ENCODE measurements around the gene CAMK2N1. TPM values are rescaled to one million over a fixed set of nuclear protein-coding genes. Genes with fewer than 3 reads are reported as not detected.

CAMK2N1 gene
- total RNA-seq, 1 donor from 2014 or later: 42.6 TPM

DNA sequence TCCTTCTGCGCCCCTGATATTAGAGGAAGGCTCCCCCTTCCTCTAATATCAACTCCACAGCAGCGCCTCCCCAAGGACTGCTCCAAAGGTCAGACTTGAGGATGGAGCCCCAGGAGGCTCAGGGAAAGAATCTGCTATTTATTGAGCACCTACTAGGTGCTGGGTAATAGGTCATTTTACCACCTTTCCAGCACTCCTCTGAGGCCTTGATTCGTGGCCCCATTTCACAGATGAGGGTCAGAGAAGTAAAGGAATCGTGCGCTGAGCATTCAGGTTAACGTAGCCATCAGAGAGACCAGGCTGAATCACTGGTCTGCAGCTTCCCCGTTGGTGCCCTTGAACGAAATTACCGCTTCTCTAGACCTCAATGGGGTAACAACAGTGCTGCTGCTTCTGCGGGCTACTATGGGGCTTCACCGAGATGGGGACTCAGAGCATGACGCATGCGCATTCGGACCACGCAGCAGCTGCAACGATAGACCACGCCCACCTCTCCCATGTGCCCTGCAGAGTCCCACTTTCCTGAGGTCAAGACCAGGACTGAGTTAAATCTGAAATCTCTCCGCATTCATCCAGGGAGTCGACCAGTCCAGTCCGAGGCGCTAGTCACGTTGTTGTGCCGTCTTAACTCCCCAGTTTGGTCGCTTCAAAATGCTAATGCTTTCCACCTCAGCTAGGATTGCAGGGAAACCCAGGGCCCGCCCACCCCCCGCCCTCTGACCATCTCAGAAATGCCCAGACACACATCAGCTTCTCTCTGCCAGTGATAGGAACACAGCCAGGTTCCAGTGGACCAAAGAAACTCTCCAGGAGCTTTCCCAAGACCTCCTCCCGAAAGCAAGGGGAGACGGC, 12.9 kb downstream of the CAMK2N1 start:
- Histone ChIP-seq H3K4me3 (ENCODE audit: low read depth, low read length) (no peak overlapping the region), H3K36me3 (ENCODE audit: control insufficient read depth, insufficient read depth, low read length) (no peaks in the 10 kb centered on the region), H3K27me3 (ENCODE audit: control insufficient read depth, insufficient read depth, low read length) (no peaks in the 10 kb centered on the region)
- TF ChIP-seq, protein P1, sequence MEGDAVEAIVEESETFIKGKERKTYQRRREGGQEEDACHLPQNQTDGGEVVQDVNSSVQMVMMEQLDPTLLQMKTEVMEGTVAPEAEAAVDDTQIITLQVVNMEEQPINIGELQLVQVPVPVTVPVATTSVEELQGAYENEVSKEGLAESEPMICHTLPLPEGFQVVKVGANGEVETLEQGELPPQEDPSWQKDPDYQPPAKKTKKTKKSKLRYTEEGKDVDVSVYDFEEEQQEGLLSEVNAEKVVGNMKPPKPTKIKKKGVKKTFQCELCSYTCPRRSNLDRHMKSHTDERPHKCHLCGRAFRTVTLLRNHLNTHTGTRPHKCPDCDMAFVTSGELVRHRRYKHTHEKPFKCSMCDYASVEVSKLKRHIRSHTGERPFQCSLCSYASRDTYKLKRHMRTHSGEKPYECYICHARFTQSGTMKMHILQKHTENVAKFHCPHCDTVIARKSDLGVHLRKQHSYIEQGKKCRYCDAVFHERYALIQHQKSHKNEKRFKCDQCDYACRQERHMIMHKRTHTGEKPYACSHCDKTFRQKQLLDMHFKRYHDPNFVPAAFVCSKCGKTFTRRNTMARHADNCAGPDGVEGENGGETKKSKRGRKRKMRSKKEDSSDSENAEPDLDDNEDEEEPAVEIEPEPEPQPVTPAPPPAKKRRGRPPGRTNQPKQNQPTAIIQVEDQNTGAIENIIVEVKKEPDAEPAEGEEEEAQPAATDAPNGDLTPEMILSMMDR (IDR thresholded peaks at IDR 0.05; ENCODE audit: insufficient read depth, low read length, poor library complexity, severe bottlenecking): no peak
- DNase-seq (ENCODE audit: low read depth): no peak

GRCh38 chr1:20472121-20472520, 13.9 kb downstream of the CAMK2N1 start:
- TF ChIP-seq, protein P1 (IDR thresholded peaks at IDR 0.05; ENCODE audit: insufficient read depth, low read length, poor library complexity, severe bottlenecking): no peak
- Histone ChIP-seq H3K27me3 (ENCODE audit: control insufficient read depth, insufficient read depth, low read length) (no peaks in the 10 kb centered on the region), H3K36me3 (ENCODE audit: control insufficient read depth, insufficient read depth, low read length) (no peaks in the 10 kb centered on the region), H3K4me3 (ENCODE audit: low read depth, low read length) (no peak overlapping the region)
- no peak for DNase-seq (ENCODE audit: low read depth)

DNA sequence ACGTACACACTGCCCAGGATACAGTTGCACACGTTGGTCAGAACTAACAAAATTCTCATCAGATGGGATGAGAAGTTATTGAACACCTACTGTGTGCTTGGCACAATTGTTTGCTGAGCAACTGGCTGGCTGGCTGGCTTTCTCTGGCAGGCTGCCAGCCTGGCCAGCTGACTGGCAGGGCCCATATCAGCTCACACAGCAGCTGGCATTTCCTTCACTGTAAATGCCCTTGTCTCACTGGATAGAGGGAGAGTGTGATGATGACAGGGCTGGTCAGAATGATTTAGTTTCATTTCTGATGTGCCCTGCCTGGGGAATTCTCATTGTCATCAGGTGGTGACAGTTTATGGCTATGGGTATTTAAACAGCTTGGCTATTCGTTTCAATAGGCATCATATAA, 15.8 kb downstream of the CAMK2N1 start:
- TF ChIP-seq, protein P1 (IDR thresholded peaks at IDR 0.05; ENCODE audit: insufficient read depth, low read length, poor library complexity, severe bottlenecking): no peak
- H3K4me3 ChIP-seq (ENCODE audit: low read depth, low read length): no peak overlapping the region
- no peak for DNase-seq (ENCODE audit: low read depth)
- no peaks in the 10 kb centered on the region for H3K36me3 ChIP-seq (ENCODE audit: control insufficient read depth, insufficient read depth, low read length)
- H3K27me3 ChIP-seq (ENCODE audit: control insufficient read depth, insufficient read depth, low read length): peaks cover 2% of the 10 kb centered on the region

DNA sequence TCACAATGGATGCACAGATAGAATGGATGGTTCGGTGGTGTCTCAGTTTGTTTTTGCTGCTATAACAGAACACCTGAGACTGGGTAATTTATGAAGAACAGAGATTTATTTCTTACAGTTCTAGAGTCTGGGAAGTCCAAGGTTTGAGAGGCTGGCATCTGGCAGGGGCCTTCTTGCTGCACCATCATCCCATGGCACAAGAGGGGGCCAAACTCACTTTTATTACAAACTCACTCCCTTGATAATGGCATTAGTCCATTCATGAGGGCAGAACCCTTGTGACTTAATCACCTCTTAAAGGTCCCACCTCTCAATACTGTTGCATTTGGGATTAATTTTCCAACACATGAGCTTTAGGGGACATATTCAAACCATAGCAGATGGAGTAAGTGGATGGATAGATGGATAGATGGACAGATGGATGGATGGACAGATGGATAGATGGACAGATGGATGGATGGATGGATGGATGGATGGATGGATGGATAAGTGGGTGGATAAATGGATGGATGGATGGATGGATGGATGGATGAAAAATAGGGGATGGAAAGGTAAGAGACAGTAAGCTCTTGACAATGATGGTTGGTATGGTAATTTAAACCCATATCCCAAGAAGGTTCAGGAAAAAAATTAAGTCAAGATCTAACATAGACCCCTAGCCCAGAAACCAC, 16.5 kb downstream of the CAMK2N1 start:
- Histone ChIP-seq H3K36me3 (ENCODE audit: control insufficient read depth, insufficient read depth, low read length) (no peaks in the 10 kb centered on the region), H3K27me3 (ENCODE audit: control insufficient read depth, insufficient read depth, low read length) (peaks cover 2% of the 10 kb centered on the region), H3K4me3 (ENCODE audit: low read depth, low read length) (no peak overlapping the region)
- TF ChIP-seq, protein P1 (IDR thresholded peaks at IDR 0.05; ENCODE audit: insufficient read depth, low read length, poor library complexity, severe bottlenecking): no peak
- no peak for DNase-seq (ENCODE audit: low read depth)

GRCh38 chr1:20466273-20466672, 19.7 kb downstream of the CAMK2N1 start:
- Histone ChIP-seq H3K36me3 (ENCODE audit: control insufficient read depth, insufficient read depth, low read length) (no peaks in the 10 kb centered on the region), H3K4me3 (ENCODE audit: low read depth, low read length) (no peak overlapping the region), H3K27me3 (ENCODE audit: control insufficient read depth, insufficient read depth, low read length) (peaks cover 6% of the 10 kb centered on the region)
- no peak for DNase-seq (ENCODE audit: low read depth)
- TF ChIP-seq, protein P1 (IDR thresholded peaks at IDR 0.05; ENCODE audit: insufficient read depth, low read length, poor library complexity, severe bottlenecking): no peak
